ENCODE data around the gene EIF2AK2.

DNA sequence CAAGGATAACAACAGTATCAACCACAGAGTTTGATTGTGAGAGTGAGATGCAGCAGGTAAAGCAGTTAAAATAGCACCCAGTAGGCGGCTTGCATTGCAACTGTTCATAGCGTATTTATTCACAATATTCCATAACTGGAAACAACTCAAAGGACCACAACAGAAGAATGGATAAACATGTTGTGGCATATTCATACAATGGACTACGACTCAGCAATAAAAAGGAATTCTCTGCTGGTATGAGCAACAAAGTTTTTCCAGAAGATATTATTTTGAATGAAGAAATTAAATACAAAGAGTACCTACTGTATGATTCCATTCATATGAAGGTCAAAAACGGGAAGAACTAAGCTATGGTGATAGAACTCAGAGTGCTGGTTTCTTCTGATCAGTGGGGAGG, 47.3 kb downstream of the EIF2AK2 start:
- no peak for TF ChIP-seq CTCF (IDR thresholded peaks at IDR 0.05)
- TF ChIP-seq POLR2A (IDR thresholded peaks at IDR 0.05): no peak
